GM23338 (cell line): ENCODE results near the gene PSMD14. TPM values are rescaled to one million over a fixed set of nuclear protein-coding genes. Genes with fewer than 3 reads are reported as not detected.

ENCODE experiments used
- ATAC-seq: fragments of 200-7000 bp; cut with Tn5 transposase; 3 replicates; pipeline ENCODE4 v1.9.1; 2020
- DNase-seq: peaks from one replicate; pipeline ENCODE4 v3.0.0-alpha.2; 2015; ENCODE audit warnings: low spot score
- H2AFZ ChIP-seq: fragments of 200-600 bp; sonication (generic); 2 replicates; pipeline ENCODE4 v1.8.0; 2016; ENCODE audit warnings: antibody characterized with exemption, mild to moderate bottlenecking, moderate library complexity
- H3F3A ChIP-seq: fragments of 200-600 bp; sonication (generic); replicated peaks from 2 replicates; pipeline ENCODE4 v1.8.0; 2017; ENCODE audit warnings: antibody characterized with exemption, mixed run types, low read depth
- H3K27ac ChIP-seq: fragments of 200-600 bp; sonication (generic); 2 replicates; pipeline ENCODE4 v1.6.1; 2016; ENCODE audit warnings: low read depth
- H3K27me3 ChIP-seq: fragments of 200-600 bp; sonication (generic); 2 replicates; pipeline ENCODE4 v1.8.0; 2016; ENCODE audit warnings: mild to moderate bottlenecking, mixed run types, moderate library complexity; ENCODE audit not compliant: insufficient read depth
- H3K36me3 ChIP-seq: fragments of 200-600 bp; sonication (generic); 2 replicates; pipeline ENCODE4 v1.8.0; 2016; ENCODE audit warnings: mild to moderate bottlenecking; ENCODE audit not compliant: insufficient read depth
- H3K4me1 ChIP-seq: fragments of 200-600 bp; sonication (generic); 2 replicates; pipeline ENCODE4 v1.8.0; 2016; ENCODE audit warnings: mild to moderate bottlenecking, moderate library complexity; ENCODE audit not compliant: insufficient read depth
- H3K4me2 ChIP-seq: fragments of 200-600 bp; sonication (generic); 2 replicates; pipeline ENCODE4 v1.7.1; 2017; ENCODE audit warnings: mixed run types
- H3K4me3 ChIP-seq: fragments of 200-600 bp; sonication (generic); 2 replicates; pipeline ENCODE4 v1.6.1; 2016; ENCODE audit warnings: mixed run types
- H3K79me2 ChIP-seq: fragments of 200-600 bp; sonication (generic); replicated peaks from 2 replicates; pipeline ENCODE4 v1.8.0; 2017; ENCODE audit warnings: mild to moderate bottlenecking; ENCODE audit not compliant: insufficient read depth
- H3K9me2 ChIP-seq: fragments of 200-600 bp; sonication (generic); 2 replicates; pipeline ENCODE4 v1.8.0; 2017; ENCODE audit not compliant: insufficient read depth
- H4K20me1 ChIP-seq: fragments of 200-600 bp; sonication (generic); replicated peaks from 2 replicates; pipeline ENCODE4 v1.8.0; 2017; ENCODE audit warnings: mild to moderate bottlenecking; ENCODE audit not compliant: insufficient read depth
- H3K27ac Mint-ChIP-seq: 2 replicates; pipeline ENCODE4 v1.8.0; 2020; ENCODE audit warnings: inconsistent platforms, mild to moderate bottlenecking, moderate library complexity, mixed read lengths
- H3K27me3 Mint-ChIP-seq: 3 replicates; pipeline ENCODE4 v1.8.0; 2022; ENCODE audit warnings: low read depth, mild to moderate bottlenecking, moderate library complexity, mixed read lengths, inconsistent platforms; ENCODE audit not compliant: insufficient read depth, poor library complexity
- H3K36me3 Mint-ChIP-seq: 3 replicates; pipeline ENCODE4 v1.8.0; 2021; ENCODE audit warnings: low read depth, mild to moderate bottlenecking, inconsistent platforms, moderate library complexity, mixed read lengths
- H3K4me1 Mint-ChIP-seq: 3 replicates; pipeline ENCODE4 v1.8.0; 2020; ENCODE audit warnings: mild to moderate bottlenecking, inconsistent platforms, mixed read lengths
- H3K4me3 Mint-ChIP-seq: 3 replicates; pipeline ENCODE4 v1.8.0; 2021; ENCODE audit warnings: moderate library complexity, mild to moderate bottlenecking, inconsistent platforms, mixed read lengths
- H3K9me3 Mint-ChIP-seq: 3 replicates; pipeline ENCODE4 v1.8.0; 2020; ENCODE audit warnings: moderate library complexity, mild to moderate bottlenecking, inconsistent platforms, mixed read lengths
- EZH2 ChIP-seq: fragments of 200-600 bp; sonication (generic); IDR thresholded peaks from one replicate; pipeline ENCODE4 v1.8.0; 2017; ENCODE audit warnings: antibody characterized with exemption, mild to moderate bottlenecking, low read depth; ENCODE audit not compliant: unreplicated experiment
- EZH2phosphoT487 ChIP-seq: fragments of 200-600 bp; sonication (generic); IDR thresholded peaks from one replicate; pipeline ENCODE4 v1.8.1; 2018; ENCODE audit warnings: antibody characterized with exemption; ENCODE audit not compliant: unreplicated experiment
- JUNB ChIP-seq: IDR thresholded peaks from one replicate; pipeline ENCODE4 v1.6.1; 2016; ENCODE audit warnings: antibody characterized with exemption; ENCODE audit not compliant: unreplicated experiment
- NANOG ChIP-seq: IDR thresholded peaks from 2 replicates; pipeline ENCODE4 v1.6.1; 2016; ENCODE audit warnings: antibody characterized with exemption, borderline replicate concordance
- POLR2AphosphoS5 ChIP-seq: IDR thresholded peaks from 2 replicates; pipeline ENCODE4 v1.6.1; 2016; ENCODE audit warnings: antibody characterized with exemption, low read depth
- ZNF114 ChIP-seq: fragments of 250-450 bp; sonication (Bioruptor Pico); IDR thresholded peaks from 2 replicates; pipeline ENCODE4 v1.5.0; 2020; ENCODE audit warnings: mild to moderate bottlenecking, moderate library complexity
- ZNF331 ChIP-seq: fragments of 250-450 bp; sonication (Bioruptor Pico); IDR thresholded peaks from 2 replicates; pipeline ENCODE4 v1.5.0; 2020; ENCODE audit warnings: low read depth, mild to moderate bottlenecking, moderate library complexity
- polyA plus RNA-seq: library from polyadenylated mRNA; unstranded; fragments of >200 nt; fragmentation: Nextera tagmentation; extraction: Ambion mirVana; gene quantifications from 2 replicates; pipeline ENCODE4 v1.2.1, GENCODE V29; 2016
- total RNA-seq: library from RNA; depleted of rRNA; stranded (reverse); fragments of >200 nt; shearing (Covaris generic); gene quantifications from 2 replicates; pipeline ENCODE4 v1.2.3, GENCODE V29; 2014
- TF ChIP-seq, protein P1 (sequence below), 2 experiments: fragments of 200-600 bp in 1 of 2; sonication (generic) in 1 of 2; conservative IDR thresholded peaks; 2 replicates each; pipeline versions ENCODE4 v1.5.1 to v1.6.1; 2016 to 2017; ENCODE audit warnings: antibody characterized with exemption in 2 of 2, low read depth in 2 of 2, mild to moderate bottlenecking in 2 of 2, moderate library complexity in 1 of 2

PSMD14 gene
- total and polyA plus RNA-seq, 2 experiments from 2014 or later: 92.2 to 123 TPM

GRCh38 chr2:161424891-161425727 is 116.9 kb downstream of the PSMD14 start:
- Mint-ChIP-seq H3K4me3 (peak overlapping the region; percentile 74), H3K27ac (no peak overlapping the region)
- DNase-seq: no peak

GRCh38 chr2:161425728-161426454 is 117.7 kb downstream of the PSMD14 start:
- Histone ChIP-seq H3F3A (peaks cover 31% of the 10 kb centered on the region; the same call in 1 of the 2 replicates), H2AFZ (no peak overlapping the region), H3K36me3 (no peaks in the 10 kb centered on the region), H3K79me2 (no peaks in the 10 kb centered on the region), H3K27me3 (peaks cover 100% of the 10 kb centered on the region), H3K4me2 (peak overlapping the region; percentile 78; the same call in 1 of the 2 replicates), H3K27ac (no peak overlapping the region), H4K20me1 (peaks cover 29% of the 10 kb centered on the region), H3K4me3 (no peak overlapping the region), H3K4me1 (peaks cover 20% of the 10 kb centered on the region), H3K9me2 (no peaks in the 10 kb centered on the region)
- no peak for DNase-seq
- Mint-ChIP-seq H3K9me3 (peaks cover 3% of the 10 kb centered on the region; the same call in 1 of the 3 replicates), H3K27me3 (peaks cover 85% of the 10 kb centered on the region), H3K36me3 (no peaks in the 10 kb centered on the region; the same call in 2 of the 3 replicates), H3K4me1 (peaks cover 28% of the 10 kb centered on the region), H3K27ac (no peak overlapping the region), H3K4me3 (peak overlapping the region; percentile 63; the same call in 1 of the 3 replicates)
- TF ChIP-seq EZH2: peak; percentile 85
- no peak for TF ChIP-seq ZNF331 (CRISPR knock-in tag)
- no peak for ATAC-seq

More at GRCh38 chr2:161424891-161425727, 116.9 kb downstream of the PSMD14 start:
- Histone ChIP-seq H3K27ac (no peak overlapping the region), H3K27me3 (peaks cover 100% of the 10 kb centered on the region), H4K20me1 (peaks cover 34% of the 10 kb centered on the region), H3F3A (peaks cover 31% of the 10 kb centered on the region; the same call in 1 of the 2 replicates), H3K79me2 (no peaks in the 10 kb centered on the region), H3K4me3 (0 out of 2 replicates have a peak overlapping the region, but pooled peaks have one; percentile 58), H3K4me1 (peaks cover 28% of the 10 kb centered on the region), H3K4me2 (peak overlapping the region; percentile 73; the same call in 1 of the 2 replicates), H3K9me2 (no peaks in the 10 kb centered on the region), H2AFZ (no peak overlapping the region), H3K36me3 (no peaks in the 10 kb centered on the region)
- ATAC-seq: no peak
- peaks cover 5% of the 10 kb centered on the region; the same call in 2 of the 3 replicates for H3K9me3 Mint-ChIP-seq
- peaks cover 33% of the 10 kb centered on the region for H3K4me1 Mint-ChIP-seq
- peaks cover 93% of the 10 kb centered on the region for H3K27me3 Mint-ChIP-seq
- TF ChIP-seq EZH2: peak; percentile 6
- no peak for TF ChIP-seq NANOG
- no peak for TF ChIP-seq JUNB
- TF ChIP-seq EZH2phosphoT487: peak; percentile 53
- TF ChIP-seq ZNF331 (CRISPR knock-in tag): no peak
- no peaks in the 10 kb centered on the region; the same call in 2 of the 3 replicates for H3K36me3 Mint-ChIP-seq

DNA sequence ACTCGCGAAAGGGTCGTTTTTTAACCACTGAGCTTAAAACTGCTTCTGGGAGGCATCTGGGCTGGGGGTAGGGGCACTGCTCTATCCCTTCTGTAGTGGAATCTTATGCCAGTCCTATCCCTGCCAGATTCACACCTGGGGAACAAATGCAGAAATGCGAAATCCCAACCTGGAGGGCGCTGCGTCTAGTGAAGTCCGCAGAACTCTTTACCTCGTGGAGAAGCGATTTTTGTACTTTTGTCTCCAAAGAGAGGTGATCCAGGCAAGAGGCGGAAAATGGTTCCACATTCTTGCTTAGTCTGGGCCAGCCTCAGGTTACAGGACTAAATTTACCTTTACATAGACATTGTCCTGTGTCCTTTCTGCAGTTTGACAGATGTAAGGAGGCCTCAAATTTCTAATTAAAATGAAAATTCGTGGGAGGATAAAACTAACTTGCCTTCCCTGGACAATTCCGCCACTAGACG is 118.3 kb downstream of the PSMD14 start:
- H3K27ac ChIP-seq: no peak overlapping the region
- H3K36me3 ChIP-seq: no peaks in the 10 kb centered on the region
- TF ChIP-seq JUNB: no peak
- TF ChIP-seq, protein P1, sequence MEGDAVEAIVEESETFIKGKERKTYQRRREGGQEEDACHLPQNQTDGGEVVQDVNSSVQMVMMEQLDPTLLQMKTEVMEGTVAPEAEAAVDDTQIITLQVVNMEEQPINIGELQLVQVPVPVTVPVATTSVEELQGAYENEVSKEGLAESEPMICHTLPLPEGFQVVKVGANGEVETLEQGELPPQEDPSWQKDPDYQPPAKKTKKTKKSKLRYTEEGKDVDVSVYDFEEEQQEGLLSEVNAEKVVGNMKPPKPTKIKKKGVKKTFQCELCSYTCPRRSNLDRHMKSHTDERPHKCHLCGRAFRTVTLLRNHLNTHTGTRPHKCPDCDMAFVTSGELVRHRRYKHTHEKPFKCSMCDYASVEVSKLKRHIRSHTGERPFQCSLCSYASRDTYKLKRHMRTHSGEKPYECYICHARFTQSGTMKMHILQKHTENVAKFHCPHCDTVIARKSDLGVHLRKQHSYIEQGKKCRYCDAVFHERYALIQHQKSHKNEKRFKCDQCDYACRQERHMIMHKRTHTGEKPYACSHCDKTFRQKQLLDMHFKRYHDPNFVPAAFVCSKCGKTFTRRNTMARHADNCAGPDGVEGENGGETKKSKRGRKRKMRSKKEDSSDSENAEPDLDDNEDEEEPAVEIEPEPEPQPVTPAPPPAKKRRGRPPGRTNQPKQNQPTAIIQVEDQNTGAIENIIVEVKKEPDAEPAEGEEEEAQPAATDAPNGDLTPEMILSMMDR (conservative IDR thresholded peaks at IDR 0.05; ENCODE audit: low read depth in 2 of 2): peak; percentile 43 to 58
- TF ChIP-seq ZNF114 (CRISPR knock-in tag): no peak
- no peak for TF ChIP-seq POLR2AphosphoS5
- peaks cover 80% of the 10 kb centered on the region for H3K27me3 Mint-ChIP-seq
- no peak overlapping the region for H3K27ac Mint-ChIP-seq
- peak overlapping the region; percentile 63 for H3K4me3 Mint-ChIP-seq
- H3K79me2 ChIP-seq: no peaks in the 10 kb centered on the region
- H3K4me1 ChIP-seq: peaks cover 17% of the 10 kb centered on the region
- peaks cover 3% of the 10 kb centered on the region; the same call in 1 of the 3 replicates for H3K9me3 Mint-ChIP-seq
- peaks cover 100% of the 10 kb centered on the region for H3K27me3 ChIP-seq
- H3K9me2 ChIP-seq: no peaks in the 10 kb centered on the region
- H3K36me3 Mint-ChIP-seq: no peaks in the 10 kb centered on the region; the same call in 2 of the 3 replicates
- H3K4me3 ChIP-seq: peak overlapping the region; percentile 54
- ATAC-seq: no peak
- H3K4me1 Mint-ChIP-seq: peaks cover 29% of the 10 kb centered on the region
- H3K4me2 ChIP-seq: peak overlapping the region; percentile 78
- peaks cover 31% of the 10 kb centered on the region; the same call in 1 of the 2 replicates for H3F3A ChIP-seq
- DNase-seq: peak; percentile 28
- H4K20me1 ChIP-seq: peaks cover 24% of the 10 kb centered on the region
- no peak overlapping the region for H2AFZ ChIP-seq
